OCI-LY7 (cell line): ENCODE results near the gene INTS7.

Experiments
- EZH2phosphoT487 ChIP-seq: fragments of 200-600 bp; sonication (generic); IDR thresholded peaks from 2 replicates; pipeline ENCODE4 v1.6.1; 2018; ENCODE audit warnings: low read depth, borderline replicate concordance, mild to moderate bottlenecking, mixed run types, antibody characterized with exemption, low read length, moderate library complexity, mixed read lengths
- TF ChIP-seq, protein P1 (sequence below): fragments of 200-600 bp; sonication (generic); conservative IDR thresholded peaks from 2 replicates; pipeline ENCODE4 v1.5.1; 2014; ENCODE audit warnings: mild to moderate bottlenecking, antibody characterized with exemption, low read length, moderate library complexity, mixed read lengths

GRCh38 chr1:212062832-212063438 is 27.6 kb upstream of the INTS7 start:
- TF ChIP-seq, protein P1, sequence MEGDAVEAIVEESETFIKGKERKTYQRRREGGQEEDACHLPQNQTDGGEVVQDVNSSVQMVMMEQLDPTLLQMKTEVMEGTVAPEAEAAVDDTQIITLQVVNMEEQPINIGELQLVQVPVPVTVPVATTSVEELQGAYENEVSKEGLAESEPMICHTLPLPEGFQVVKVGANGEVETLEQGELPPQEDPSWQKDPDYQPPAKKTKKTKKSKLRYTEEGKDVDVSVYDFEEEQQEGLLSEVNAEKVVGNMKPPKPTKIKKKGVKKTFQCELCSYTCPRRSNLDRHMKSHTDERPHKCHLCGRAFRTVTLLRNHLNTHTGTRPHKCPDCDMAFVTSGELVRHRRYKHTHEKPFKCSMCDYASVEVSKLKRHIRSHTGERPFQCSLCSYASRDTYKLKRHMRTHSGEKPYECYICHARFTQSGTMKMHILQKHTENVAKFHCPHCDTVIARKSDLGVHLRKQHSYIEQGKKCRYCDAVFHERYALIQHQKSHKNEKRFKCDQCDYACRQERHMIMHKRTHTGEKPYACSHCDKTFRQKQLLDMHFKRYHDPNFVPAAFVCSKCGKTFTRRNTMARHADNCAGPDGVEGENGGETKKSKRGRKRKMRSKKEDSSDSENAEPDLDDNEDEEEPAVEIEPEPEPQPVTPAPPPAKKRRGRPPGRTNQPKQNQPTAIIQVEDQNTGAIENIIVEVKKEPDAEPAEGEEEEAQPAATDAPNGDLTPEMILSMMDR = peak; percentile 88
- TF ChIP-seq EZH2phosphoT487 = no peak
